Measurements from ENCODE around the gene TMOD2.
A peak's percentile ranks its signal among the peaks of the same experiment; 100 is the strongest.
"Not testable (repeated sequence)": the region's sequence is repeated elsewhere in the genome, so short reads cannot be mapped to it uniquely, and the experiment has no call there.

The TMOD2 gene

GRCh38 chr15:51775967-51776816, 24.8 kb downstream of the TMOD2 start:
- DNase-seq: peak; percentile 65

GRCh38 chr15:51776952-51777569, 25.7 kb downstream of the TMOD2 start:
- DNase-seq: peak; percentile 75

DNA sequence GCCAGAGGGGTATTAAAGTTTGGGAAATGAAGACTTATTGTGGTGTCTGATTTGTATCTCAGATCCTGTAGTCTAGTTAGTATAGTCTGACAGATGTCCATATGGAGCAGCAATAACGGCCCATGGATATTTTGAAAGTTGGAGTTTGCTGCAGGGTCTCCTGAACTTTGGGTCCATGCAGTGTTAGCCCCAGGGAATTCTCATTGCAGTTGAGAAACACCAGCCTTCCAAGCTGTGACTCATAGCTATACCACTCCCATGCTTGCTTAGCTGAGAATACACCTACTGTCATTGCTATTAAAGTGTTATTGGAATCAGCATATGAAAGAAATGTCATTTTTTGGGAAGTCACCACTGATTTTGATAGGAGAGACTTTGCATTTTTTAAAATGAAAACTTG, 29.2 kb downstream of the TMOD2 start:
- no peak for DNase-seq

GRCh38 chr15:51781506-51781905, 30.1 kb downstream of the TMOD2 start:
- no peak for DNase-seq

DNA sequence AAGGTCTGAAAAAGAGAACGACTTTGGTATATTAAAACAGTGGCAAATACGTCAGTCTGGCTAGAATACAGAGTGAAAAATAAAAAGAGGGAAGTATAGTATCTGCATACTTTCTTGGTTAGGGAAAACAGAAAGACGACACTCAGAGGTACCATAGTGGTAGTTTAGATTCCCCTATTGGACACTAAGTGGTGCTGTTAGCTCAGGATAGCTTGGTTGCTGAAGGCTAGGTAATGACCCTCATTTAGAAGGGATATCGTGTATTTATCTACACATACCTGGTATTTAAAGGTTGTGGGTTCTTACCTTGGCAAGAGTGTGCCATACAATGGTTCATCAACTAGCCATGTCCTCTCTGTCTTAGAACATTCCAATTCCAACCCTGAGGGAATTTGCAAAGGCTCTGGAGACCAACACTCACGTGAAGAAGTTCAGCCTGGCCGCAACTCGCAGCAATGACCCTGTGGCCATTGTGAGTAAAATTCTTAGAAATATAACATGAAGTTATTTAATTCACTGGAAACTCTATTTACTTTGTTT, 31.0 kb downstream of the TMOD2 start:
- no peak for DNase-seq

- DNase-seq: no peak
Observed at GRCh38 chr15:51783967-51784366, 32.6 kb downstream of the TMOD2 start.

DNA sequence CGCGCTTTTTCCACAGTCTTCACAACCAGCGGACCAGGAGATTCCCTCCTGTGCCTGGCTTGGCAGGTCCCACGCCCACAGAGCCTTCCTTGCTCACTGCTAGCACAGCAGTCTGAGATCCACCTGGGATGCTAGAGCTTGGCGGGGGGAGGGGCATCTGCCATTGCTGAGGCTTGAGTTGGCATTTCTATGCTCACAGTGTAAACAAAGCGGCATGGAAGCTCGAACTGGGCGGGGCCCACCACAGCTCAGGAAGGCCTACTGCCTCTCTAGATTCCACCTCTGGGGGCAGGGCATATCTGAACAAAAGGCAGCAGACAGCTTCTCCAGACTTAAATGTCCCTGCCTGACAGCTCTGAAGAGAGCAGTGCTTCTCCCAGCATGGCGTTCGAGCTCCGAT, 35.7 kb downstream of the TMOD2 start:
- DNase-seq: not testable (repeated sequence)

- not testable (repeated sequence) for DNase-seq
Observed at GRCh38 chr15:51792474-51792873, 41.1 kb downstream of the TMOD2 start.

DNA sequence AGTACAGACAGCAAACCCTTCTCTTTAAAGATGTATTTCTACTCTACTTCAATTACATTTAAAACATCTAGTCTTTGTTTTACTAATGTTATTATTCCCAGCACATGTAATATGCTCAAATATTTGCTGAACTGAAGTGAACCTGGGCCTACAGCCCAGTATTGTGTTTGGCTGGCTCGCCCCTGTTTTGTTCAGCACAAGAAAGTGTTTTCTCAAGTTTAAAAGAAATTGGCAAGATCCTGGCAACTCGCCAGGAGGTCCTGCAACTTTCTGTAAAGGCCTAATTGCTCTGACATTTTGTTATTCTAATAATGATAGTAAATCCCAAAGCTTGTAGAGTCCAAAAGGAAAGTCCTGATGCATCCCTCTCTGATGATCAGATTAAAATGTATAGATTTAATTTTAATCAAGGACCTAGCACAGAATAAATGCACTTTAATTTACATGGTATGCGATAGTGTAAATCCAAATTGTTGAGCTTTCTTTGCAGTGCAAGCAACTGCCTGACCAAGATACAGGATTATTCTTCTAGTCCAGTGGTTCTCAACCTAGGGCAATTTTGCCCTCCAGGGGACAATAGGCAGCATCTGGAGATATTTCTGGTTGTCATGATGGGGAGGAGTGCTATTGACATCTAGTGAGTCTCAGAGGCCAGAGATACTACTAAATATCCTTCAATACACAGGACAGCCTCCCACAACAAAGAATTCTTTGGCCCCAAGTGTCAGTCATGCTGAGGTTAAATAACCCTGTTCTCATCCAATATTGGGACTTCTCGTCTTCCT, 42.3 kb downstream of the TMOD2 start:
- no peak for DNase-seq

DNA sequence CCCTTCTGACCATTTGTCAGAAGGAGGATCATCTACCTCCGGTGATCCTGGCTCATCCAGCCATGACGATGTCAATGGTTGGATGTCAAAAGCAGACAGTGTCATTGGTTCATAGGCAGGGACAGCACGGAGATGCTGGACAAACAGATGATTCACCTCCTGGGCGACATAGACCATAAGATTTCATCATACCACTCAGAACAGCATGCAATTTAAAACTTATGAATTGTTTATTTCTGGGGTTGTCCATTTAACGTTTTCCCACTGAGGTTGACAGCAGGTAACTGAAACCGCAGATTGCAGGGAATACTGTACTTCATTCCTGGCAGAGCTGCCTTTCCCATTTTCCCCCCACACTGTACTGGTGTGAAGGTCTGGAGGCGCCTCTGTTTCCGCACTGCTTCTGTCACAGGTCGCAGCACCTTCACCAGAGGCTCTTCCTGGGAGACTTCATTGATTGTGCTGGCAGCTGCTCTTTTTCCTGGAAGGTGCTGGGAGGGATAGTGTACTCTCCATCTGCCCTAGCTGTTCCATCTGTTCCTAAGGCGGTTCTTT, 45.5 kb downstream of the TMOD2 start:
- DNase-seq: no peak

GRCh38 chr15:51798281-51798680, 46.9 kb downstream of the TMOD2 start:
- no peak for DNase-seq

DNA sequence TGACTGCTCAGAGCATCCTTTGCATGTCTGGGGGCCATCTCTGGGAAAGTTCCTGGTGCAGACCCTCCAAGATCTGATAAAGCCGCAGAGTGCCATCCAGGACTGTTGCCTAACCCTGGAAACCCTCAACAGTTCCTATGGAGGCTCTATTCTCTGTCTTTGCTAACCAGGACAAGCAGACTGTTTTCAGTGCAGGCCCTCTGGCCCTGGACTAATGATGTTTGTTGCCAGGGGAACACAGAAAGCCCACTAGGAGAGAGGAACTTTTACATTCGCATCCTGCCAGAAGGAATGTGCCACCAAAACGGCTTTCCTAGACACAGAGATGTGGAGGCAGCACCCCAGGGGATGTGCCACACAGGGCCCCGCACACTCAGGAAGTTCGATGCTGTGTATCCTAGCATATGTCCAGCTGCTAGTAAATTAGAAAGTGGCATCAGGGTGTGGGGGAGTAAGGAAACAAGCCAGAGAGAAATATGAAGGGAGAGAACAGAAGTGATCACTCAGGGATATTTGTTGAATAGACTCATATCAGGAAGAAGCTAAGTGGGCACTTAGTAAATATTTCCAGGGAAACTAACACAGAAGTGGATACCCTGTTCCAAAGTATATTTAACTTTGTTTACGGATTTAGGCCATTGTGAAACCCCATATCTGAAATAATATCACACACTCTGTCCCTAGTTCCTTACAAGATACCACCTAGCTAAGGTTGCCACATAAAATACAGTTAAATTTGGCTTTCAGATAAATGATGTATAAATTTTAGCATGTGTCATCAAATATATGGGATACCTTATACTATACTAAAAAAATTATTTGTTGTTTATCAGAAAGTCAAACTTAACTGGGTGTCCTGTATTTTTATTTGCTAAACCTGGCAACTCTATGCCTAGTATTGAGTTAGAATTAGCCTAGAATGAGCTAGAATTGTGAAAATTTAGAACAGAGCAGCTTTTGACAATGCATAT, 48.2 kb downstream of the TMOD2 start:
- DNase-seq: no peak

GRCh38 chr15:51801391-51801835, 50.0 kb downstream of the TMOD2 start:
- peak; percentile 3 for DNase-seq

DNA sequence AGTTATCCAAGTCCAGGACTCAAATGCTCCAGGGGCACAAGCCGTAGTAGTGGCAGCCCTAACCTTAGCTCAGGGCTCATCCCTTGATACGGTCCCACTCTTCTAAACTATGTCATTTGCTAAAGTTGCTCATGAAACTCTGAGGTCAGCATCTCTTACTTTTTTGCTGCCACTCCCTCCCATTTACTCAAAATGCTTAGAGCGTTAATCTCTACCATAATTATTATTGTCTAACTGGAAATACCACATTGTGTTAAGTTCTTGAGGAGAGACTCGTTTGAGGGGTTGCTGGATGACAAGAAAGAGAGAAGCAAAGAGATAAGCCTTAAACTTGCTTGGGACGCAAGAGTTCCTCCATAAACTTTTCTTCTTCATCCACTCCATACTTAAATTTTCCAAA, 51.2 kb downstream of the TMOD2 start:
- no peak for DNase-seq

DNA sequence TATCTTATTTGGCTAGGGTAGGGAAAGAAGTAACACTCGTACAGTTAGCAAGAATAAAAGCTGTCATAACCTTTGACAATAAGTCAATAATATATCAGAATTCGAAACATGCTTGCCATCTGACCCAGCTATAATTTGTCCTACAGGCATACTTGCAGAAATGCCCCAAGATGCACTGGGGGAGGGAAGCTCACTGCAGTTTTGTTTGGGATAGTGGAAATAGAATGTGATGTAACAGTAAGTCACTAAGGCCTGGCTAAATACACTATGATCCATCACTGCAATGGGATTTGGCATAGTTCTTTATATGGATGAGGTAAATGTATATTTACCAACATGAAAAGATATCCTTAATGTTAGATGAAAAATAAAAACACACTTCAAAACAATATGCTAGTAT, 52.6 kb downstream of the TMOD2 start:
- DNase-seq: no peak

DNA sequence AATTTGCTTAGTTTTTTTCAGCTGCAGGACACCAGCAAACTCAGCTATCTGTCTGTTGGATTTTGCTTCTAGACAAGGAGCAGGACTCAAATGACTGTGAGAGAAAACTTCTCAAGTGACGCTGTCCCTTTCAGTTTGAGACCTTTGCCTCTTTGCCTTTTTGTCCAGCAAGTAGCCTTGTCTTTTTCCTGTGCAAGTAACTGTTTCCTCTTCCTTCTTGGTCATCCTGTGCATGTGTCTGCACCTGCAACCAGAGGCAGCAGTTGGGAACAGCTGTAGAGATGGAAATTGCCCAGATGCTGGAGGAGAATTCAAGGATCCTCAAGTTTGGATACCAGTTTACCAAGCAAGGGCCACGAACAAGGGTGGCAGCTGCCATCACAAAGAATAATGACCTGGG, 54.7 kb downstream of the TMOD2 start:
- no peak for DNase-seq

DNA sequence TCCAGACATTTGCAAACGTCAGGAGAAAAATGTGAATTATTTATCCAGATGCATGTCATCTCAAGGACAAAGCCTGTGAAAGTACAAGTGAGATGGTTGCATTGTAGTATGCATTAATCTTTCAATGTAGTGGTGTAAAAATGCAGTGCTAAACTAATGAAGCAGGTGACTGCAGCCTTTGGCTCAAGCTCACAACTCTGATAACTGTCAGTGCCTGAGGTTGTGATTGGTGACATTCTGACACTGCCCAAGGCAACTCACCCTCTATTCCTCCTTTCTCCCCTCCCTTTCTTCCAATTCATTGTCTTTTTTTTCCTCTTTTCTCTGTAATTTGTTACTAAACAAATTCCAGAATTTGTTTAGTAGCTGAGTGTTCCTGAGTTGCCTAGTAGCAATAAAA, 58.1 kb downstream of the TMOD2 start:
- no peak for DNase-seq

DNA sequence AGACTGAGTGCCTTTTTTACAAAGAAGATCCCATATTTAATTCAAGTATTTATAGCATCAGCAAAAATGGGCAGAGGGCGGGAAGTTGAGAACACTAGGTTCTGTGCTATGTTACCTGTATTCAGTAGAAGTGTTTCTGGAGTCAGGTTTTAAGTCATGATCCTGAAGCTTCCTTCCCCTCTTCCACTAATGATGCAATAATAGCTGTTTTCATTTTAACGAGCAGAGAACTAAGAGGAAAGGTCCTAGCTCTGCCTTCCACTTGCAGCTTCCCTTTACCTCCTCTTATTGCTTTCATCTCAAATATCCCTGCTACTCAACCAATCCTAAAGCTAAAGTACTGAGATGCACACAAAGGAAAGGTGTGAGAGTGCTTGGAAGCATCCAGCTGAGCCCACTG, 61.2 kb downstream of the TMOD2 start:
- DNase-seq: no peak

DNA sequence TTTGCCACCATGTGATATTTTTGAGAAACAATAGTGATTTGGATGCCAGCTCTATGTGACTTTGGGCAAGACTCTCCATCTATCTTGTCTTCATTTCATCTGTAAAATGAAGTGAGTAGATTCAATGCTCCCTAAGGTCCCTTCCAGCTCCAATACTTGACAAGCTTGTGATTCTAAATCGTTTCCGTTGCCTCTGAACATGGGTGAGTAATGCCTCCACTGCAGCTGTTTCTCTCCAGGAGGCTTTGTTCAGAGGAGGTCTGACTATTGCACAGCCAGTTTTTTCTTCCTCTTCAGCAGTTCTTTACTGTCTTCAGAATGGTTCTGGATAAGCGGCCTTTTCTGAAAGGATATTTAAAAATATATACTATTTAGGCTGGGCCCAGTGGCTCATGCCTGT, 63.2 kb downstream of the TMOD2 start:
- no peak for DNase-seq

- no peak for DNase-seq
Observed at GRCh38 chr15:51816611-51817010, 65.2 kb downstream of the TMOD2 start.

GRCh38 chr15:51818150-51818549, 66.8 kb downstream of the TMOD2 start:
- DNase-seq: no peak

DNA sequence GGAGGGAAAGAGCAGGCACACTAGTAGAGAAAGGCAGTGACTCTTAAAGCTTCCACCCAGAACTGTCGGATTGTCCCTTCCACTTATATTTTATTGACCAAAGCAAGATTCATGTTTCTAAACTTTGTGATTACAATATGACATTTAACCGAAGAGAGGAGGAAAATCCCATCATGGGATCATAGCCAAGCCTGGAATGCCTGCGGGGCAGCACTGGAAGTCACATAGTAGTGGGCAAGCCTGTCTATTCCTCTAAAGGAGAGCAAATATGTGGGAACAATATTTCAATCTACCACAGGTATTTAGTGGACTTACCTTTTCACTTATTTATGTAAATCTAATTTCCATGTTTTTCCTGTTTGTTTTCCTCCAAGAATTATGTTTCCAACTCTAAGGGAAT, 74.3 kb downstream of the TMOD2 start:
- DNase-seq: no peak

Measured in CD4-positive, alpha-beta T cell treated with Interleukin-6 for 4 hours (primary cell).